ENCODE results near the gene PADI6.

Gene PADI6

GRCh38 chr1:17351598-17352324 lies 20.2 kb upstream of the PADI6 start:
- TF ChIP-seq CTCF (IDR thresholded peaks at IDR 0.05; ENCODE audit: low read depth, low read length) (no peak), POLR2A (IDR thresholded peaks at IDR 0.05; ENCODE audit: extremely low read depth, insufficient read length) (no peak), MAX (IDR thresholded peaks at IDR 0.05; ENCODE audit: low read depth, low read length) (no peak), MYC (IDR thresholded peaks at IDR 0.05; ENCODE audit: low read depth, low read length) (no peak)
- H3K4me3 ChIP-seq (ENCODE audit: low read depth, low read length) = no peak overlapping the region
- DNase-seq (ENCODE audit: low read depth) = no peak

GRCh38 chr1:17352419-17352909 lies 19.5 kb upstream of the PADI6 start:
- no peak for DNase-seq (ENCODE audit: low read depth)
- TF ChIP-seq CTCF (IDR thresholded peaks at IDR 0.05; ENCODE audit: low read depth, low read length) = no peak
- TF ChIP-seq POLR2A (IDR thresholded peaks at IDR 0.05; ENCODE audit: extremely low read depth, insufficient read length) = no peak
- TF ChIP-seq MAX (IDR thresholded peaks at IDR 0.05; ENCODE audit: low read depth, low read length) = no peak
- no peak for TF ChIP-seq MYC (IDR thresholded peaks at IDR 0.05; ENCODE audit: low read depth, low read length)
- no peak overlapping the region for H3K4me3 ChIP-seq (ENCODE audit: low read depth, low read length)

- TF ChIP-seq POLR2A (IDR thresholded peaks at IDR 0.05; ENCODE audit: extremely low read depth, insufficient read length) (no peak), MYC (IDR thresholded peaks at IDR 0.05; ENCODE audit: low read depth, low read length) (no peak), MAX (IDR thresholded peaks at IDR 0.05; ENCODE audit: low read depth, low read length) (no peak), CTCF (IDR thresholded peaks at IDR 0.05; ENCODE audit: low read depth, low read length) (no peak)
- no peak for DNase-seq (ENCODE audit: low read depth)
These were observed 16.1 kb upstream of the PADI6 start for GRCh38 chr1:17355898-17356297.

GRCh38 chr1:17356387-17357026 lies 15.5 kb upstream of the PADI6 start:
- H3K4me3 ChIP-seq (ENCODE audit: low read depth, low read length) = no peak overlapping the region
- TF ChIP-seq MAX (IDR thresholded peaks at IDR 0.05; ENCODE audit: low read depth, low read length) (no peak), CTCF (IDR thresholded peaks at IDR 0.05; ENCODE audit: low read depth, low read length) (no peak), POLR2A (IDR thresholded peaks at IDR 0.05; ENCODE audit: extremely low read depth, insufficient read length) (no peak), MYC (IDR thresholded peaks at IDR 0.05; ENCODE audit: low read depth, low read length) (no peak)
- no peak for DNase-seq (ENCODE audit: low read depth)

More at GRCh38 chr1:17355898-17356297, 16.1 kb upstream of the PADI6 start:
- no peak overlapping the region for H3K4me3 ChIP-seq (ENCODE audit: low read depth, low read length)

GRCh38 chr1:17358557-17358956 lies 13.4 kb upstream of the PADI6 start:
- no peak overlapping the region for H3K4me3 ChIP-seq (ENCODE audit: low read depth, low read length)
- TF ChIP-seq MYC (IDR thresholded peaks at IDR 0.05; ENCODE audit: low read depth, low read length) (no peak), MAX (IDR thresholded peaks at IDR 0.05; ENCODE audit: low read depth, low read length) (no peak), POLR2A (IDR thresholded peaks at IDR 0.05; ENCODE audit: extremely low read depth, insufficient read length) (no peak), CTCF (IDR thresholded peaks at IDR 0.05; ENCODE audit: low read depth, low read length) (no peak)
- no peak for DNase-seq (ENCODE audit: low read depth)

Data from NB4 (cell line).